ENCODE results near the gene ATF4.
A peak's percentile ranks its signal among the peaks of the same experiment; 100 is the strongest.

The ATF4 gene

GRCh38 chr22:39535357-39535725, 15.0 kb downstream of the ATF4 start:
- TF ChIP-seq YY1 (IDR thresholded peaks at IDR 0.05; ENCODE audit: low read depth): no peak
- no peak for TF ChIP-seq FOXM1 (IDR thresholded peaks at IDR 0.05; ENCODE audit: borderline replicate concordance, low read depth)
- no peak for TF ChIP-seq USF1 (IDR thresholded peaks at IDR 0.05)
- no peak for TF ChIP-seq REST (IDR thresholded peaks at IDR 0.05; ENCODE audit: low read depth)

DNA sequence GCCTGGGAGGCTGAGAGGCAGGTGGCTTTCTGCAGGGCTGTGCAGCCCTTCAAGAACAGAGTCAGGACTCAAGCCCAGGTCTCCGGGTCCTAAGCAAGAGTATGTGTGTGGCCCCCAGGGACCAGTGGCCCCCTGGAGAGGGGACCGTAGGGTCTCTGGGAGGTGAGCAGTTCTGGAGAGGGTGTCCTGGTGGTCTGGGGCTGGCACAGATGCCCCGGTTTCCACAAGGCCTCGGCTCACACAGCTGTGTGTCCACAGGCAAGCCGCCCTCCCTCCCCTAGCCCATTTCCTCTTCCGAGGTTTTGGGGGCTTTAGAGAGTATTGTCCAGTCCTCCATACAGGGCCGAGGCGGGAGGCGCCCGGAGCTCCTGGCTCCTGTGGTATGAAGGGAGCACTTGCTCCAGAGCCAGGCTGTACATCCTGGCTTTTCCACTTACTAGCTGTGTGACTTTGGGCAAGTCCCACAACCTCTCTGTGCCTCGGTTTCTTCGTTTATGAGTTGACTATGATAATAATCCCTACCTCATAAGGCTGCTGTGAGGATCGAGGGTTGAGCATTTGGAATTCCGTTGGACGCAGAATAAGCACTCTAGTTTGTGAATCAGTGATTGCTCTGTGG, 15.6 kb downstream of the ATF4 start:
- TF ChIP-seq TAF1 (IDR thresholded peaks at IDR 0.05; ENCODE audit: low read depth) (no peak), TEAD4 (IDR thresholded peaks at IDR 0.05) (no peak)

DNA sequence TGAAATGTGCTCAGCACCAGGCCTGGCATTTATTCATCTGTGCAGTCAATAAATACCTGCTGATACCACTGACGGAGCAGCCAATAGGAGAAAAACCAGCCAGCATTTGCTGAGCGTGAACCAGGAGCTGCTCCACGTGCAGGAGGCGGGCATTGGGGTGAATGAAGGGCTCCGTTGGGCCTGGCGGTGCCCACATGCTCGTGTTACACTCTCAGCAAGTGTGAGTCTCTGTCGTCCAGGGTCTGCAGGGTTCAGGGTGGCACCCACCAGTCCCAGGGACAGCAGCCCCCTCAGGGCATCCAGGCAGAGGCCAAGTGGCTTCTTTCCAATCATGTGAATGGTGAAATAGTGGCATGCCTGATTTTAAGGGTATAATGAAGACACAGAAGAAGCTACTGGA, 16.3 kb downstream of the ATF4 start:
- TF ChIP-seq EGR1 (IDR thresholded peaks at IDR 0.05) (no peak), EP300 (IDR thresholded peaks at IDR 0.05; ENCODE audit: borderline replicate concordance) (no peak), TEAD4 (IDR thresholded peaks at IDR 0.05) (no peak), YY1 (IDR thresholded peaks at IDR 0.05; ENCODE audit: low read depth) (no peak), FOXM1 (IDR thresholded peaks at IDR 0.05; ENCODE audit: borderline replicate concordance, low read depth) (no peak), REST (IDR thresholded peaks at IDR 0.05; ENCODE audit: low read depth) (no peak), TCF12 (IDR thresholded peaks at IDR 0.05; ENCODE audit: low read depth) (no peak), TAF1 (IDR thresholded peaks at IDR 0.05; ENCODE audit: low read depth) (no peak), ZBTB7A (IDR thresholded peaks at IDR 0.05; ENCODE audit: low read depth) (no peak), USF1 (IDR thresholded peaks at IDR 0.05) (no peak), CREB1 (IDR thresholded peaks at IDR 0.05; ENCODE audit: low read depth) (no peak)
- TF ChIP-seq, protein P1, sequence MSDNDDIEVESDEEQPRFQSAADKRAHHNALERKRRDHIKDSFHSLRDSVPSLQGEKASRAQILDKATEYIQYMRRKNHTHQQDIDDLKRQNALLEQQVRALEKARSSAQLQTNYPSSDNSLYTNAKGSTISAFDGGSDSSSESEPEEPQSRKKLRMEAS (IDR thresholded peaks at IDR 0.05): no peak

DNA sequence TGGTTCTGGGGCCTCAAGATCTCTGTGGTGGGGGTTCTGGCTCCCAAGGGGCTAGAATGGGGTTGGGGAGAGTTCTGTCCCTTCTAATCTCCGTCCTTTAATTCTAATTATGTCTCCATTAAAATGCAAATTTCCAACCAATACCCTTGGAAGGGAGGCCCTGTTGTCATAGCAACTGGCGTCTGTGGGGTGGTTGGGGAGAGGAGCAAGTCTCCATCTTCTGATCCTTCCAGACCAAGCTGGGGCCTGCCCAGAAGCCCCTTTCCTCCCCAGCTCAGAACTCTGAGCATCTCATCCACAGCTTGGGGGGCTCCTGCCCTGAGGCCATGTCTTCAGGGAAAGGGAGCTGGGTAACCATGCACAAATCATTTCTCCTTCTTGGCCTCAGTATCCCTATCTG, 17.6 kb downstream of the ATF4 start:
- TF ChIP-seq FOXM1 (IDR thresholded peaks at IDR 0.05; ENCODE audit: borderline replicate concordance, low read depth) (no peak), YY1 (IDR thresholded peaks at IDR 0.05; ENCODE audit: low read depth) (no peak), CREB1 (IDR thresholded peaks at IDR 0.05; ENCODE audit: low read depth) (no peak), EGR1 (IDR thresholded peaks at IDR 0.05) (no peak), TAF1 (IDR thresholded peaks at IDR 0.05; ENCODE audit: low read depth) (no peak), ZBTB7A (IDR thresholded peaks at IDR 0.05; ENCODE audit: low read depth) (no peak), REST (IDR thresholded peaks at IDR 0.05; ENCODE audit: low read depth) (no peak)
- TF ChIP-seq, protein P1 (IDR thresholded peaks at IDR 0.05): no peak

- TF ChIP-seq RAD21 (IDR thresholded peaks at IDR 0.05; ENCODE audit: low read depth) (peak; percentile 68), CEBPB (IDR thresholded peaks at IDR 0.05) (no peak), EGR1 (IDR thresholded peaks at IDR 0.05) (no peak), YY1 (IDR thresholded peaks at IDR 0.05; ENCODE audit: low read depth) (no peak)
- TF ChIP-seq, protein P1 (IDR thresholded peaks at IDR 0.05): no peak
Observed at GRCh38 chr22:39543095-39543494, 22.7 kb downstream of the ATF4 start.
